Measurements from ENCODE around the gene EPHA2.

GRCh38 chr1:16156848-16157495 is 1.1 kb upstream of the EPHA2 start:
- no peak for TF ChIP-seq TOX (CRISPR knock-in tag; IDR thresholded peaks at IDR 0.05; ENCODE audit: borderline replicate concordance)
- no peak for TF ChIP-seq CSDC2 (CRISPR knock-in tag; IDR thresholded peaks at IDR 0.05)
- no peak for TF ChIP-seq CSRNP3 (CRISPR knock-in tag; IDR thresholded peaks at IDR 0.05)
- no peak for TF ChIP-seq TCF4 (CRISPR knock-in tag; IDR thresholded peaks at IDR 0.05; ENCODE audit: borderline replicate concordance)
- no peak for TF ChIP-seq PATZ1 (CRISPR knock-in tag; IDR thresholded peaks at IDR 0.05; ENCODE audit: borderline replicate concordance)
- TF ChIP-seq TSHZ2 (CRISPR knock-in tag; IDR thresholded peaks at IDR 0.05), result no peak
- TF ChIP-seq CREB5 (CRISPR knock-in tag; IDR thresholded peaks at IDR 0.05; ENCODE audit: low read depth), result no peak
- TF ChIP-seq ISL1 (CRISPR knock-in tag; IDR thresholded peaks at IDR 0.05), result no peak
- TF ChIP-seq POU6F1 (CRISPR knock-in tag; IDR thresholded peaks at IDR 0.05; ENCODE audit: borderline replicate concordance, low read depth), result no peak
- no peak for TF ChIP-seq SNAI2 (CRISPR knock-in tag; IDR thresholded peaks at IDR 0.05)

Data from SK-N-SH treated with all-trans-retinoic acid at 6 μM for 48 hours (cell line).